Measurements from ENCODE around the gene FHIT. TPM values are rescaled to one million over a fixed set of nuclear protein-coding genes. Genes with fewer than 3 reads are reported as not detected.

The FHIT gene
- total and polyA plus RNA-seq, 7 donors: 2.4 to 10.2 (median 6.1) TPM

DNA sequence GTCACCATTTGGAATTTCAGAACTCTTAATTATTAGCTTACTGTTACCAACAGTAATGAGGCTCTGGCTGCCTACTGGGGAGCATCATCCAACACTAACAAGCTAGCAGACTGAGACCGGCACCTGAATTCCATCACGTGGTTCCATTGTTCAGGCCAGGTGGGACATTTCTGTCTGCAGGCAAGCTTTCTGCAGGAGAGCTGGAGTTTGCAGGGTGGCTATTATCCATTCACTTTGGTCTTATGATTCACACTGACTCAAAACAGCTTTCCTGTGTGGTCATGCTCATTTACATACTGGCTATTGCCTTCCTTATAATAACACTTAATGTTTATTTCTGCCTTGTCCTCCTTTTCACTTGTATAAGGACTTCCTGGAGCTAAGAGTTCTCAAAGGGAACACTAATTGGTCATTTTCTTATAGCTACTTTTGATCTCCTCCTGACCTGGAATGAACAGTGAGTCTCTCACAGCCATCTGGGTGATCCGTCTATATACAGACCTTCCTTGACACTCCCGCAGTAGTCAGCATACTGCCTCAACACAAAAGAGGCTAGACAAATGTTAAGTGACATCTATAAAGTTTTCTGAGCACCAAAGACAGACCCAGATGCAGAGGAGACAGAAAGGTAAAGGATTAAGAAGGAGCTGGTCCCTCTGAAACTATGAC, 695.4 kb downstream of the FHIT start:
- WGBS, 2 donors: 75 to 87% methylated on average over 4 of the region's 4 CpGs
- no peaks in the 10 kb centered on the region for H3K9me3 ChIP-seq
- H3K27me3 ChIP-seq: no peaks in the 10 kb centered on the region
- intact Hi-C loops (cut with DNase I): no loop called here
- TF ChIP-seq EP300 (IDR thresholded peaks at IDR 0.05) (no peak), POLR2A (IDR thresholded peaks at IDR 0.05) (no peak), POLR2AphosphoS5 (IDR thresholded peaks at IDR 0.05) (no peak)
- TF ChIP-seq, protein P1, sequence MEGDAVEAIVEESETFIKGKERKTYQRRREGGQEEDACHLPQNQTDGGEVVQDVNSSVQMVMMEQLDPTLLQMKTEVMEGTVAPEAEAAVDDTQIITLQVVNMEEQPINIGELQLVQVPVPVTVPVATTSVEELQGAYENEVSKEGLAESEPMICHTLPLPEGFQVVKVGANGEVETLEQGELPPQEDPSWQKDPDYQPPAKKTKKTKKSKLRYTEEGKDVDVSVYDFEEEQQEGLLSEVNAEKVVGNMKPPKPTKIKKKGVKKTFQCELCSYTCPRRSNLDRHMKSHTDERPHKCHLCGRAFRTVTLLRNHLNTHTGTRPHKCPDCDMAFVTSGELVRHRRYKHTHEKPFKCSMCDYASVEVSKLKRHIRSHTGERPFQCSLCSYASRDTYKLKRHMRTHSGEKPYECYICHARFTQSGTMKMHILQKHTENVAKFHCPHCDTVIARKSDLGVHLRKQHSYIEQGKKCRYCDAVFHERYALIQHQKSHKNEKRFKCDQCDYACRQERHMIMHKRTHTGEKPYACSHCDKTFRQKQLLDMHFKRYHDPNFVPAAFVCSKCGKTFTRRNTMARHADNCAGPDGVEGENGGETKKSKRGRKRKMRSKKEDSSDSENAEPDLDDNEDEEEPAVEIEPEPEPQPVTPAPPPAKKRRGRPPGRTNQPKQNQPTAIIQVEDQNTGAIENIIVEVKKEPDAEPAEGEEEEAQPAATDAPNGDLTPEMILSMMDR (IDR thresholded peaks at IDR 0.05): no peak
- no peak for DNase-seq
- no peak overlapping the region for H3K27ac ChIP-seq
- no peaks in the 10 kb centered on the region for H3K4me1 ChIP-seq
- H3K36me3 ChIP-seq: no peaks in the 10 kb centered on the region
- no peak overlapping the region for H3K4me3 ChIP-seq

DNA sequence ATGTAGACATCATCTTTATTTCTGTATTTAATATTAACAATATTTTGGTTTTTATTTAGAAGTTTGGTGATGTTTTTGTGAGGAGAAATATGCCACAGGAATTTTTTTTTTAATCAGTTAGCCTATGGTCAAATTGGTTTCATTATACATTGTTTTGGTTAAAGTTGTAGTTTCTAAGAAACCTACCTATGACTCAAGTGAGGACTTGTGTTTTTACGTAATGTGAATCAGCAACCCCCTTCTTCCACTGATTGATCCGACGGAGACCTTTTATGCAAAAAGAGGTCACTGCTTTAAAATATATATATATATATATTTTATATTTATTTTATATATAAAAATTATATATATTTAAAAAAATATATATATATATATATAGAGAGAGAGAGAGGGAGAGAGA, 698.1 kb downstream of the FHIT start:
- H3K4me1 ChIP-seq: no peaks in the 10 kb centered on the region
- intact Hi-C loops (cut with DNase I): no loop called here
- no peak overlapping the region for H3K27ac ChIP-seq
- H3K9me3 ChIP-seq: no peaks in the 10 kb centered on the region
- WGBS, 2 donors: 91 to 95% methylated on average over 3 of the region's 3 CpGs
- H3K36me3 ChIP-seq: no peaks in the 10 kb centered on the region
- H3K27me3 ChIP-seq: no peaks in the 10 kb centered on the region
- no peak overlapping the region for H3K4me3 ChIP-seq
- no peak for TF ChIP-seq POLR2AphosphoS5 (IDR thresholded peaks at IDR 0.05)
- TF ChIP-seq POLR2A (IDR thresholded peaks at IDR 0.05): no peak
- no peak for TF ChIP-seq EP300 (IDR thresholded peaks at IDR 0.05)
- TF ChIP-seq, protein P1 (IDR thresholded peaks at IDR 0.05): no peak
- DNase-seq: no peak

DNA sequence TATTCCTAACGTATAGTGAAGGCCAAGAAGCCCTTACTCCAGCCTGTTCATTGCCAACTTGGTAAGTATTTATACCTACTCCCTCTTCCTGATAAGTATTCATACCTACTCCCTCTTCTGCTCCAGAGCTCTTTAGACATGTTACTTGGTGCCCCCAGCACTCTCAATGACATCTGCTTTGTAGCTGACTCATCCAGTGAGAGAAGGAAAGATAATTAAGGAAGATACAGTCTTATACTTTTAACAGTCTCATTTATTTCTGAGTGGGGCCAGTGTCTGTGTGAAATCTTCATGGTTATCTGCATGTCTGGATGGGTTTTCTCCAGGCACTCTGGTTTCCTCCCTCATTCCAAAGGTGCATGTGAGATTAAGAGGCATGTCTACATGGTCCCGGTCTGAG, 698.7 kb downstream of the FHIT start:
- H3K27ac ChIP-seq: no peak overlapping the region
- H3K27me3 ChIP-seq: no peaks in the 10 kb centered on the region
- H3K4me3 ChIP-seq: no peak overlapping the region
- DNase-seq: no peak
- intact Hi-C loops (cut with DNase I): no loop called here
- TF ChIP-seq EP300 (IDR thresholded peaks at IDR 0.05): no peak
- no peak for TF ChIP-seq POLR2AphosphoS5 (IDR thresholded peaks at IDR 0.05)
- TF ChIP-seq POLR2A (IDR thresholded peaks at IDR 0.05): no peak
- TF ChIP-seq, protein P1 (IDR thresholded peaks at IDR 0.05): no peak
- H3K4me1 ChIP-seq: no peaks in the 10 kb centered on the region
- no peaks in the 10 kb centered on the region for H3K9me3 ChIP-seq
- 93 to 95% methylated on average over 2 of the region's 2 CpGs for WGBS, 2 donors
- no peaks in the 10 kb centered on the region for H3K36me3 ChIP-seq

- H3K4me3 ChIP-seq: no peak overlapping the region
- no peaks in the 10 kb centered on the region for H3K27me3 ChIP-seq
- H3K36me3 ChIP-seq: no peaks in the 10 kb centered on the region
- intact Hi-C loops (cut with DNase I): no loop called here
- DNase-seq: no peak
- 90 to 94% methylated on average over 2 of the region's 5 CpGs for WGBS, 2 donors
- TF ChIP-seq EP300 (IDR thresholded peaks at IDR 0.05) (no peak), POLR2A (IDR thresholded peaks at IDR 0.05) (no peak), POLR2AphosphoS5 (IDR thresholded peaks at IDR 0.05) (no peak)
- TF ChIP-seq, protein P1 (IDR thresholded peaks at IDR 0.05): no peak
- no peaks in the 10 kb centered on the region for H3K4me1 ChIP-seq
- H3K27ac ChIP-seq: no peak overlapping the region
- H3K9me3 ChIP-seq: no peaks in the 10 kb centered on the region
These were observed 699.6 kb downstream of the FHIT start for GRCh38 chr3:60551455-60552209.
